GM13977 (cell line): ENCODE results near the gene CCDC13.

Experiments
- DNase-seq: peaks from one replicate; pipeline ENCODE4 v3.0.0; 2012; ENCODE audit warnings: low spot score
- CTCF ChIP-seq: IDR thresholded peaks from 2 replicates; pipeline ENCODE4 v1.5.1; 2012; ENCODE audit warnings: mild to moderate bottlenecking, control low read depth; ENCODE audit not compliant: insufficient read depth; ENCODE audit errors: extremely low read depth, missing control alignments
- in situ Hi-C: fragments of 300-500 bp; cut with MboI; formaldehyde crosslinking; loops from one replicate; pipeline ENCODE4 v1.12.0; 2022; ENCODE audit warnings: low sequenced_read_pairs, low pct_unique_long_range_greater_than_20kb, mixed read lengths, inconsistent platforms; ENCODE audit not compliant: unreplicated experiment

The CCDC13 gene

DNA sequence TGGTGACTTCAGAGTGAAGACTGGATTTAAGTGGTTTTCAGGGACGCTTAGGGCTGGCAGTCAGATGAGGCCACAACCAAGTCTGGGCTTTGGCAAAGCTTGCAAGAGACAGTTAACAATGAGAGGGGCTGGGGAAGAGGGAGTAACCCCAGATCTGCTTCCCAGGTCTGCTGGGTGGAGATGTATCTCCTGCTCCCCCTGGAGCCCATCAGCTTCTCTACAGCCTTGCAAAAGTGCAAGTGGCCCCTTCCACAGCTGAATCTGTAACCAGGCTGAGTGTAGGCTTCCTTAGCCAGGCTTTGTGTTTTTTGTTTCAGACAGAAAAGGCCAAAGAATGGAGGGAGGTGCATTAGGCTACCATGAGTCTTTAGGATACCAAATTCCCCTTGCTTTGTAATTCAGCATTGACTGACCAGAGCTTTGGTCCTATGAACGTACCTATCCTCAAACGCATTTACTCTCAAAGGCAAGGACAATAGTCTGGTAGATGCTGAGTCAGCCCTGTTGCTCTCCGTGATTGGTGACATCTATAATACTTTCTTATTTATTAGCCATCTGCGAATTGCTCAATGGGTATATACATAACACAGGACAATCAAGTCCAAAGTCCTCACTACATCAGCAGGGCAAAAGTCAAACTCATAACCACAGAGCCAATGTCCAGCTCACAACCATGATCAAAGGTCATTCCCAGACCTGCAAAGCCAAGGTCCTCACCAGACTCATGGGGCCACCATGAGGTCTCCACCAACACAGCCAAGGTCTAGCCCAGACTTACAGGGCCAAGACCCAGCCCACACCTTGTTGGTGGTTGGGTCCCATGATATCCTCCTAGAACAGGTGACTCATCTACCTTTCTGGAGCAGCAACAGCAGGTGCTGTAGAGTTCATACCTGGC, 17.1 kb downstream of the CCDC13 start:
- DNase-seq: no peak
- TF ChIP-seq CTCF: peak; percentile 39
- in situ Hi-C loops: no loop called here

DNA sequence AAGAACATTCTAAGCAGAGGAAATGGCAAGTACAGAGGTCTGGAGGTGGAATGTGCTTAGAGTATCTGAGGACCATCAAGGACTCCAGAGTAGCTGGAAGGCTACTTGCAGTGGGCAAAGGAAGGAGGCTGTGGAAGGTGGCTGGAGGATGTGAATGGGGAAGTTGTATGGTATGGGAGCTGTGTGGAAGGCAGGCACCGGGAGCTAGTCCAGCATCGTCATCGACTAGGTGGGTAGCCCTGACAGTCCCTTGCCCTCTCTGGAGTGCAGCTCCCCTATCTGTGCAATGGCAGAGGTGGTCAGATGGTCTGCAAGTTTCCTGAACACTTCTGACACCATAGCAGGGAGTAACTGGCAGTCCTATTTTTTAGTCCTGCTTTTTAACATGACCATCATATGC, 19.3 kb downstream of the CCDC13 start:
- DNase-seq: no peak
- no peak for TF ChIP-seq CTCF
- in situ Hi-C loops: no loop called here

- DNase-seq: no peak
- in situ Hi-C loops: no loop called here
Measured at GRCh38 chr3:42752961-42753360, 20.1 kb downstream of the CCDC13 start.

DNA sequence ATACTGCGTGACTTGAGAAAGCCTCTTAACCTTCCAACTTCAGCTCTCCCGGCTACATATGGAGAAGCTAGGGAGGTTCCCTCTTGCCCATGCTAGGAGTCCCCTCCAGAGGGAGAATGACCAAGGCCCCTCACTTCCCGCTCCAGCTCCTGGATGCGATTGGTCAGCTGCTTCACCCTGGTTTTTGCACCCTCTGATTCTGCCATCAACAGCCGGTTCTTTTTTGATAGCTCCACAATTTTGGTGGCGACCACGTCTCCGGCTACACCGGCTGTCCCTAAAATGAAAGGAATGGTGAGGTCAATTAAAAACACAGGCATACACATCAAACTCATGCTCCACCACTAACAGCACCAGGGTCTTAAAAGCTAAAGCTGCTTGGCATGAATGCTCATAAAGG, 20.6 kb downstream of the CCDC13 start:
- no peak for TF ChIP-seq CTCF
- in situ Hi-C loops: no loop called here

More at GRCh38 chr3:42752961-42753360, 20.1 kb downstream of the CCDC13 start:
- no peak for TF ChIP-seq CTCF

GRCh38 chr3:42751609-42752008, 21.4 kb downstream of the CCDC13 start:
- in situ Hi-C loops: no loop called here
- DNase-seq: no peak
- no peak for TF ChIP-seq CTCF

More for the DNA sequence above, 20.6 kb downstream of the CCDC13 start:
- no peak for DNase-seq

DNA sequence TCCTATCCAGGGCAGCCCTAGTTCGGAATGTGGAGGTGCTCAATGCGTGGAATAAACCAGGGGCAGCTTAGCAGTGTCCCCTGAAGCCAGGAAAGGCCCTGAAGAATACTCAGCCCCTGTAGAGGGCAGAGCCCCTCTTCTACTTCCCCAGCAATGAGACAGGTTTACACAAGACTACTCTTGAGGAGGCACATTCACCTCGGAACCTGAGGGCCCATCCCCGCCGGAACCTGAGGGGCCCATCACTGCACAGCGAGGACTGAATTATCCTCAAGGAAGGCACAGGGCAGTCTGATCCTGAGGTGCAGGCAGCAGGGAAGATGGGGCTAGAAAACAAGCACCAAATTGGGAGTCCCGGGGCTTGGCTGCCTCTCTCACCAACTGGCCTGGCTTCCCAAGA, 22.2 kb downstream of the CCDC13 start:
- in situ Hi-C loops: no loop called here
- no peak for TF ChIP-seq CTCF
- DNase-seq: no peak
